Glomerular visceral epithelial cell (primary cell): ENCODE data around the gene PRPF8.
"Not testable (repeated sequence)": the region's sequence is repeated elsewhere in the genome, so short reads cannot be mapped to it uniquely, and the experiment has no call there.

Source experiments
- DNase-seq: peaks from one replicate; pipeline ENCODE4 v3.0.0-alpha.2; 2016; ENCODE audit errors: extremely low spot score

The PRPF8 gene

DNA sequence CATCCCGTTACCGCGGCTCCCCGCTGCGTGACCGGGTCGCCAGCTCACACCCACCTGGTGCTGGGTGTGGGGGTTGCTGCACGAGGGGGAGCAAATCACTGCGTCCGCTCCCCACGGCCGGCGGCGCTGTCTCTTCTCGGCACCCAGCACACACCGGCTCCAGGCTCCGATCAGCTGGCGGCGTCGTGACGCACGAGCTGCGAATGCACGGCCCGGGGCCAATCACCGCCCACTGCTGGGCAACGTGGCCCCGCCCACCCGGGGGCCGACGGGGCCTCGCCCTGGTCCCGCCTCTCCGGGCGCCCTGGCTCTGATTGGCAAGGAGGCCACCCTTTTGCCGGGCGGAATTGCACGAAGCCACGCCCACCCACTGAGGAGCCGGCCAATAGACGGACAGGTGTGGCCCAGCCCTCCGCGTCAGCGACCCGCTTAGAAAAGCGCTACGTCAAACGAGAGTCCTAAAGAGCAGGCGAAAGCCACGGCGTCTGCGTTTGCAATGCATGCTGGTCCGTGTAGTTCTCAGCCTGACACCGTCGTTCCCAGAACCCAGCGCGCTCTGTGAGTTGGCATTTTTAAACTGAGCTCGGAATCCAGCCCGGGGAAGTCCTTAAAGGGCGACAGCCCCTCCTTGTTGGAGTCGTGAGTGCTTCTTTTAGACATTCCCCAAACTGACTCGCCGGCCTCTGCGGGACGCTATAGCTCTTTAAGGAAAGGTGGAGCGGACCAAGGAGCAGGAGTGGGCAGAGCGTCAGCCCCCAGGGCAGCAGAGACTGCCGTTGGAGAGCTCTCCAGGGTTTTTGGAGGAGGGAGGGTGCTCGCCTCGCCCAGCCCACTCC lies 31.6 kb upstream of the PRPF8 start:
- DNase-seq: peak; percentile 100

DNA sequence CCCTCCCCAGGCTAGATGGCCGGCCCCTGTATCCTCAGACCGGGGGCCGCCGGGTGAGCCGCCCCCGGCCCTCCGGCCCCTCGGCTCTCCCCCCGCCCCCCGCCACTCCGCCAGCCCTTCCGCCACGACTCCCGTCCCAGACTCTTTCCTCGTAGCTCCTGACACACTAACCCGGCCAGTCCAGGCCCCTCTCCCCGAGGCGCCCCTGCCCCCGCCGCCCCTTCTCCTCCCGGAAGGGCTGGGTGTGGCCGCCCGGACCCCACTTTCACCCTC lies 31.1 kb upstream of the PRPF8 start:
- DNase-seq: no peak

DNA sequence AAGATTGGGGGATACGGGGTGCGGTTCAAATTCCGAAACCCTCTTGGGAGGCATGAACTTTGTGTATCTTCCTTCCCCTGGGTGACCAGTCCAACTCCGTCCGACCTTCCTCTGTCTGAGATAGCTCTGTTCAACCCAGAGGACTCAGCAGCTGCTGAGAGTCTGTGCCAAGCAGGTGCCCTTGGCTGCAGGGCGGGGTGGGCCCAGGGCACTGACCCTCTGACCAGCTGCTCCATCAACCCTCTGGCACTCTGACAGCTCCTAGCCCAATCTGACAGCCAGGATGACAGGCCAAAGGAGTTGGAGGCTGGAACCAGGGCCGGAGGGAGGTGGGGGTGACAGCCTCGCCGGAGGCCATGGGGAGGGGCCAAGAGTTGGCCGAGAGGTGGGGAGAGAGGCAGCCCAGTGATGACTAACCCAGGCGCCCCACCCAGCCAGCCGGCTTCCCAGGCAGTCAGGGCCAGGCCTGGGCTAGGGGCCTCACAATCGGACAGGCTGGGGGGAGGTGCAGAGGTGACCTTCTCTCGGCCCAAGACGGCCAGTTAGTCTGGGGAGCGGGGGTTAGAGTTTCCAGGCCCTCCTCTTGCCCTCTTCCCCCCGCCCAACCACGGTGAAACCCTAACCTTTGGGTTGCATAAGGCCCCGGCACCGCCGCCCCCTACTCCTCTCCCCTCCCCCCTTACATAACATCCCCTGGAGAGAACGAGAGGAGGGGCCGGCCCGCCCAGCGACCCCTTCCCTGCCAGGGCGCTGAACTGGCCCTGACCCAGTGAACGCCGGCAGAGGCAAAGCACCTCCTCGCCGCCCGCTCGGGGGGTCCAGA lies 30.5 kb upstream of the PRPF8 start:
- peak; percentile 89 for DNase-seq

DNA sequence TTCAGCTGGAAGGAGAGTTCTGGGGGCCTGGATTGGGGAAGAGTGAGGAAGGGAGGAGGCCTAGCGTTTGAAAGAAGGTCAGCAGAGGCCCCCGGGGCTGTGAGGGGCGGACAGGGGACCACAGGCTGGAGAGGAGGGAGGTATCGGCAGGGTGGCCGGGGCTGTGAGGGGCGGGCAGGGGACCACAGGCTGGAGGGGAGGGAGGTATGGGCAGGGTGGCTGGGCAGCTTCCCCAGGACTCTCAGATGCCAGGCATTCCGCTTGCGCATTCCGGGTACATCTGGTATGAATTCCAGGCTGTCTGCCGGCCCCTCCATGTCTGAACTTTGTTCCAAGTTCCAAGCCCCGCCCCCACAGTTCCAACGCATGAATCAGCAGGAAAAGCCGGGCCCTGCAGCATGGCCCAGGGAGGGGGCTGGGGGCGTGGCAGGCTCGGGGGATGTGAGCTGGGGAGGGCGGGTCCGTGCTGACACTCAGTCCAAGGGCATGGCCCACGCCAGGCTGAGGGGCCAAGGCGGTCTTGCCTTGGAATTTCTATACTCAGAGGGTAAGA lies 29.8 kb upstream of the PRPF8 start:
- DNase-seq: peak; percentile 98

DNA sequence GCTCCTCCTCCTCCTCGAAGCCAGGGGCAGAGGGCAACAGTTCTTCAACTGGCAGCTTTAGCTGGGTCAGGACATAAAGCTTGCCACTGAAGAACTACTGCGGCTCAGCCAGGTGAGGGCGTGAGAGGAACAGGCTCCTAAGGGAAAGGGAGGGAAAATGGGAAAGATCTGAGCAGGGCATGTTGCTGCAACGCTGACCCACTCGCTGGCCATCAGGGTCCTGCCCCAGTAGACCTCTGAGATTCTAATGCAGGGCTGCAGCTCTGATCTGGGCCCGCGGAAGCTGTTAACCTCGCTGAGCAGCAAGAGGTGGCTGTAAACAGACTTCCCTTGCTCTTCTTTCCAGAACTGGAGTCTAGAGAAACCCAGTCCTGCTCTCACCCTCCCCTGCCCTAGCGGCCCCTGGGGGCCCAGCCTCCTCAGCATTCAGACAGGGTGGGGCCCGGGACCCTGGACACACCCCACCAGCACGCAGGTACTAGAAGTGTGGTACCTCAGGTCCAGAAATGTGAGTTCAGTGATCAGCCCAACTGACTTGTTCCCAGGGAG lies 29.3 kb upstream of the PRPF8 start:
- peak; percentile 75 for DNase-seq

DNA sequence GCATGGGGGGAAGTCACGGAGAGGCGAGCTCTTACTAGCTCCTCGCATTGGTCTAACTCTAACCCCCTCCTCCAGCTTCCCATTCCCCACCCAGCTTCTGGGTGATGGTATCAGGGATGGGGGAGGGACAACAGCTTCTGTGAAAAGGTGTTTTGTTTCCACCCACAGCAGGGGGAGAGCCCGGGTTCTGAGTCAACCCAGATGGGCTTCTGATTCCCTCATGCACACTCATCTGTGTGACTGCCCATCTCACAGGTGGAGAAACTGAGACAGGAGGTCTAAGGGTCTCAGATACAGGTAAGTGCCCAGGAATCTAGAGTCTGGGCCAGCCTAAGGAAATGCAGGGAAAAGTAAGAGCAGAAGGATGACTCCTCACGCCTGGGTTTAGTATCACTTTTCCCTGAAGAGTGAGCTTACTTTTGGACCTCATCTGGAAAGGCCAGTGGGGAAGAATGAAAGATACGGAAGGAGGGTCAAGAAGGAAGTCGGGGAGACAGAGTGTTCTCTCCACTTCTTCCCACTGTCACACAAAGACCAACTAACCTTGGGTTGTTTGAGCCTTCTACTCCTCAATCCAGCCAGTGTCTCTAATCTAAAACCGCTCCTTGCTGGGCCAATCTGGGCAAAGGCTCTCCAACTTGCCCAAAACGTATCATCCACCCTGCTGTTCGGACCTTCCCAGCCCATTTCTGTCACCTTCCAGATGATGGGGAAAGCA lies 28.7 kb upstream of the PRPF8 start:
- DNase-seq: no peak

DNA sequence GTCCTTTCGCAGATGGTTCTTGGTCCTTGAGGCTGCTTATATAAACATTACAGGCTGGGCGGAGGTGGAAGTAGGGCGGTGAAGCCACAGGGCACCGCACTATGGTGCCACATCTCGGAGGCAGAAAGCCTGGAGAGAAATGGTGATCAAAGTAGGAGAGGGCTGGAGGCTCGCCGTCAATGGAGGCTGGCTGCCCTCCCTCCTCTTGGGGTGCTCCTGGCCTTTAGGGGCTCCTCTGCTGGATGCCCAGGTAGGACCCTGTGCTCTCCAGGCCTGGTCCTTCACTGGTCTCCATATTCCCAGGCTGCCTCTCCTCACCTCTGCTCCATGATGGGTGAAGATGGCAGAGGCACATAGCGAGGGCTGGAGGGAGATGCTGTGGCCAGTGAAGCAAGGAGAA lies 27.6 kb upstream of the PRPF8 start:
- no peak for DNase-seq

DNA sequence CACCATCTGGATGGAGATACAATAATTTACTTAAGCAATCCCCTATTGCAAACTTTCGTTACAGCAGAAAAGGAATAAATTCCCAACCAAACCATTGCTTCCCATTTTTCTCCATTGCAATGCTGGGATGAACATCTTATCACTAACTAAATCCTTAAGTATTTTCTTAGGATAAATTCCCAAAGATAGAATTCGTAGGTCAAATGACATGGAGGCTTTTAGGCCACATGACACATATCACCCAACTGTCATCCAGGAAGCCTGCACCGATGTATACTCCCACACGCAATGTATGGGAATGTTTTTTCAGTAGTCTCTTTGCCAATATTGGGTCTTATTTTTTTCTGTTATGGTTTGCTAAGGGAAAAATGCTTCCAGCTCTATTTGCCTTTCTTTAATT lies 27.1 kb upstream of the PRPF8 start:
- no peak for DNase-seq

DNA sequence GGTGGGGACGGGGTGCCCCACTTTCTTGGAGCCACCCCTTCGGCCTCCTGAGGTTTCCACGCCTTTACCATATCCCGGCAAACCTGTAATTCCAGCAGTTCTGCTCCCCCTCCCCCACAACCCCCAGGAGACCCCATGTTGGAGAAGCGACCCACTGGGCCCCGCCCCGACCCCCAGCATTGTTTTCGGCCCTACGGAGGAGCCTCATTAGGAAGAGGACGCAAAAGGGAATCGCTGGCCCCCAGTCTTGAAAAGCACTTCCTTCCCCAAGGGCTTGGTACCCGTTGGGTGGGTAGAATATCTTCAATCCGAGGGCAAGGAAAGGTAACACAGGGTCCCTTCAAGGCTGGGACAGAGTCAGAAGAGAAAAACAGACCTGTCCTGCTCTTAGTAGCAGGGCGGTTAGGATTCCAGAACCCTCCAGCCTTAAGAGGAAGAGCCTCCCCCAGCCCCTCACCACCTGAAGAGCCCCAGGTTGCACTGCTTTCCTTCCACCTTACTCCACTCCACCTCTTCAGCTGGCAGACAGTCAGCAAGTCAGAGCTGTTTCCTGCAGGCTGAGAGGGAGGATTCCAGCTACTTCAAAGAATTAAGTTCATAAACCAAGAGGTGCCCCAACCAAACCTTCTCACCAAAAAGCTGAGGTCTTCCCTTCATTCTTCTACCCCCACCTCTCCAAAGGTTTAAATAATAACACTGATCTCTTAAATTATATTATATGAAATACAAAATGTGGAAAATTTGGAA lies 26.3 kb upstream of the PRPF8 start:
- no peak for DNase-seq

DNA sequence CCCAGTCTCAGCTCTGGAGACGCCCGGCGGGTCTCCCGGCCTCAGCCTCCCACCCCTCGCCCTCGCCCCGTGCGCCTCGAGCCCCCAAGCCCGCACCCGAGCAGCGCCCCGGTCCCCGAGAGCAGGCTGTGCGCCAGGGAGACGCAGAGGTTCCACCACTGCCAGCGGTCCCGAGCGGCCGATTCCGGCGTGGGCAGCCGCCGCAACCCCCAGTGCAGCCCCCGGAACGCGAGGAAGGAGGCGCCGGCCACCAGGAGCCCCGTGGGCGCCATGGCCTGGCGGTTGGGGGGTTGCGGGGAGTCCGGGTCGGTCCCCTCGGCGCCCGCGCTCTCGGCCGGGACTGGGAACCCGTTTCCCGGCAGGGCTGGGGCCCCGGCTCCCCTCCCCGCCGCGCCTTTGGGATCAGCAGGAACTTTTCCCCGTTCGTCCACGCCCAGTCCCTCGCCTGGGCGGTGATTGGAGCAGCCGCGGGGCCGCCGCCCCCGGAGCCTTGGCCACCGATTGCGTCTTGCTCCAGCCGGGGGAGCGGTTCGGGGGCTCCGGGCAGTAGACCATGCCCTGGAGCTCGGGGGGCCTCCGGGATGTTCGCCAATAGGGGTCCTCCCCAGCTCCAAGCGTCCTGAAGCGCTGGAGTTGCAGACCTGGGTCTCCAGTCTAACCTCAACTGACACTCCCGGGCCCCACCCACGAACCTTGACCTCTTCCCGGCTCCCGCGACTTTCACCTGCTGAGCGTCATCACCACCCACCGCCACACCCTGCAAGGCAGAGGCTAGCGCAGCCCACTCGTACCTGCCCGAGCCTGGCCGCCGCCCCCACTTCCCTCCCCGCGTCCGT lies 25.5 kb upstream of the PRPF8 start, which contains the start of gene TLCD2:
Gene TLCD2 (minus strand): TSS at position 407 of the 836 bp plus-strand sequence. CDS start 135 bp downstream, at position 272.
- DNase-seq: peak; percentile 64

DNA sequence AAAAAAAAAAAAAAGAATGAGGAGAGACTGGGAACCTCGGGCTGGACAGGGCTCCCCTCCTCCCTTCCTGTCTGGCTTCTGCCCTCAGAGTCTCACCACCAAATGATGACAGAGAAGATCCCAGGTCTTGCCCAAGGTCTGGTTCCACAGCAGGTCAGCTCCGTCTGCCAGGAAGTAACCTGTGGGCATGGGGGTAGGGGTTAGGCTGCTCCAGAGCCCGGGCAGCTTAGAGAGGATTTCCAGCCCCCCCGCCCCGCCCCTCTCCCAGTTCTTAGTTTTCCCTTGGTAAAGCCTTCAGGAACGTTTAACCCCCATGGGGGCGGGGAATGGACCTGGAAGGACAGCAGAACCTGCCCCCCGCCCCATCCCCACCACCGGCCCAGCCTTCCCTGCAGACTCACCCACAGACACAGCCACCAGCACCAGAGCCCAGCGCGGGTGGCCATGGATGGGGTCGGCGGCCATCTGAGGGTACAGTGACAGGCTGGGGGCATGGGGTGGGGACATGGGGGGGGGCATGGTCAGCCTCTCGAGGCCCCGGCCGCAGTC lies 24.8 kb upstream of the PRPF8 start:
- DNase-seq: peak; percentile 42

DNA sequence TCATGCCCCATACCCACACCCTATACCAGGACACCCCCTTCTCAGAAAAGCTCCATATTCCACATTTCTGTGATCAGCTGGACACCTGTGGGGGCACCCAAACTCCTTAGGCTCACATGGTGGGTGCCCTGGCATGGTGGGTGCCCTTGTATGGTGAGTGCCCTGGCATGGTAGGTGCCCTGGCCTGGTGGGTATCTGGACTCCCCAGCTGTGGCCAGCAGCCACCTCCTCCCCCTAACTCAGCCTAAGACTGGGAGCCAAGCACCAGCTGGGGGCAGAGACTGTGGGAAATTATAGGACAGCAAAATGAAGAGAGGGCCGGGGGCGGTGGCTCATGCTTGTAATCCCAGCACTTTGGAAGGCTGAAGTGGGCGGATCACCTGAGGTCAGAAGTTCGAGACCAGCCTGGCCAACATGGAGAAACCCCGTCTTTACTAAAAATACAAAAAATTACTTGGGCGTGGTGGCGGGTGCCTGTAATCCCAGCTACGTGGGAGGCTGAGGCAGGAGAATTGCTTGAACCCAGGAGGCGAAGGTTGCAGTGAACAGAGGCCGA lies 24.2 kb upstream of the PRPF8 start:
- DNase-seq: not testable (repeated sequence)

DNA sequence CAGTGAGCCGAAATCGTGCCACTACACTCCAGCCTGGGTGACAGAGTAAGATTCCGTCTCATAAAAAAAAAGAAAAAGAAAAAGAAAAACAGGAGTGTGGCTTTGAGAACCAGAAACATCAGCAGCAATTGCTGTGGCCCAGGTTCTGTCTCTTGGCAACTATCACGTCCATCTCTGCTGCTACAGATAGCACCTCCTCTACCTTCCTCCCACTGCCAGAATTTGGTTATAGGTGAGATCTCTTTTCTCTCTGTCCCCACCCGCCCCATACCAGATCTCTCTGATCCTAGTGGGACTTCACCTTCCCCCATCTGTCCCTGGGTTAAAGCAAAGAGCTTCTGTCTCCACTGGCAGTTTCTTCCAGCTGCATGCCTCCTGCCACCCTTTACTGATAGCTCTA lies 22.4 kb upstream of the PRPF8 start:
- no peak for DNase-seq

DNA sequence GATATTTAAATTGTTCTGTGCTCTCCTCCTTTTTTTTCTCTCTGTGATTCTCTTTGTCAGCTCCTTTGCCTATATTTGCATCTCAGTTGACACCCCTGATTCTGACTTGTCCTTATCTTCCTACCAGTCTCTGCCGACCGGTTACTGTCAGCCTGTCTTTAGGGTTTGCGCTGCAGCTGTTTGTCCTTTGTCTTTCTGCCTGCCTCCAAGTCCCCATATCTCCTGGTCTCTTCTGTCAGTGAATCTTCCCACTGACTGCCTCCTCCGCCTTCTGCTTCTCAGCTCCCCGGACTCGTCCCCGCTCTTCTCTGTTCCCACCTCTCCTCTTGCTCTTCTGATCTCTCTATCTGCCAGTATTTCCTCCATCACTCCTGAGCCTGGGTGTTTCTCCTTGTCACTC lies 20.3 kb upstream of the PRPF8 start:
- DNase-seq: no peak

DNA sequence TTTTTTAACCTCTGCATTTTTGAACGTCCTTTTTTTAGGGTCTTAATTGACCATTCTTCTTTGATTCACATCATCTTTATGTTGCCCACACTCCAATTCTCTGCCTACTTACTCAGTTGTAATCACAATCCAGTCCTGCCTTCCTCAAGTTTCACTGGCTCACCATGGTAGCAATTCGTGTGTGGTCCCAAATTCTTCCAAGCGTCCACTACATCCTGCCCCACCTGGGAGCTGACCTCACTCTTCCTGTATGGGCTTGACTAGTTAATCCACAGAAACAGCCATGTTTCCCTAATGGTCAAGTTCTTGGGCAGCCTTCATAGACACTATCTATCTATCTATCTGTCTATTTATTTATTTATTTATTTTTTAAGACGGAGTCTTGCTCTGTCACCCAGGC lies 18.4 kb upstream of the PRPF8 start:
- DNase-seq: peak; percentile 62

DNA sequence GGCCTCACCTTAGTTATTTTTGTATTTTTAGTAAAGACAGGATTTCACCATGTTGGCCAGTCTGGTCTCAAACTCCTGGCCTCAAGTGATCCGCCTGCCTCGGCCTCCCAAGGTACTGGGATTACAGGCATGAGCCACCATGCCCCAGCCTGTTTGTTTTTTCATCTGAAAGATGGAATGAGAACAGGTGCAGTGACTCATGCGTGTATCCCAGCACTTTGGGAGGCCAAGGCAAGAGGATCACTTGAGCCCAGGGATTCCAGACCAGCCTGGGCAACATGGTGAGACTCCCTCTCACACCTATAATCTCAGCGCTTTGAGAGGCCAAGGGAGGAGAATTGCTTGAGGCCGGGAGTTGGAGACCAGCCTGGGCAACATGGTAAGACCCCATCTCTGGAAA lies 15.2 kb upstream of the PRPF8 start:
- DNase-seq: not testable (repeated sequence)

DNA sequence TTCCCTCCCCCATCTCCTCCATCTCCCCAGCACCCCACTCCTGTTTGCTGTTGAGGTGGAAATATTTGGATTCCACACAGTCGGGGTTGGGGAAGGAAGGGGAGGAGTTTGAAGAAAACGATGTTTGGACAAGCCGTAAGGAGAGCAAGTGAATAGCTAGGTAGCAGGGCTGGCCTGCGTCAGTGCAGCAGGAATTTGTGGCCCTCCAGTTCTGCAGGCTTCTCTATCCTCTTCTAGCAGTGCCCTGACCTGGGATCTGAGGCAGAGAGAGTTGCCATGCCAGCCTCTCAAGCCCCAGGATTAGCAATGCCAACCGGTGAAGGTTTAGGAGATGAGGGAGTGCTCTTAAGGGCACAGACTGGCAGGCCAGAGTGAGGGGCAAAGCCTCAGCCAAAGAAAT lies 13.0 kb upstream of the PRPF8 start:
- no peak for DNase-seq

DNA sequence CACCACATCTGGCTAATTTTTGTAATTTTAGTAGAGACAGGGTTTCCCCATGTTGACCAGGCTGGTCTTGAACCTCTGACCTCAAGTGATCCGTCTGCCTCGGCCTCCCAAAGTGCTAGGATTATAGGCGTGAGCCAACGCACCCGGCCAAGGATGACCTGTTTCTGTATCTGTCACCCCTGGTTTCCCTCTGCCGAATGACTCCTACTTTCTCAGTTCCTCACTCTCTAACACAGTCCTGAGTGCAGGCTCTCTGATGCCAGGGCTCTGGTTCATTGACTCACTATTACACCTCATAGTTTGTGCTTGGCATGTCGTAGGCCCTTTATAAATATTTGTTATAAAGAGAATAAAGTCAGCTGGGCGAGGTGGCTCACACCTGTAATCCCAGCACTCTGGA lies 10.7 kb upstream of the PRPF8 start:
- DNase-seq: no peak

DNA sequence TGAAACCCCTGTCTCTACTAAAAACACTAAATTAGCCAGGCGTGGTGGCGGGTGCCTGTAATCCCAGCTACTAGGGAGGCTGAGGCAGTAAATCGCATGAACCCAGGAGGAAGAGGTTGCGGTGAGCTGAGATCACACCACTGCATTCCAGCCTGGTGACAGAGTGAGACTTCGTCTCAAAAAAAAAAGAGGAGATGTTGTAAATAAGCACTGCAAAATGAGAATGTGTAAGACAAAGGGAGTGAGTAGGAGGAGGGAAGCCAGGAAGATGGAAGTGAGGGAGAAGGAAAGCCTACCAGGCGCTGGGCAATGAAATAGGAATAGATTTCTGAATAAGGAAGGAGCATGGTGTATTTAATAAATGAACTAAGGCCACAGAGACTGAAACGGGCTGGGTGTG lies 8.7 kb upstream of the PRPF8 start:
- DNase-seq: no peak
